Measurements from ENCODE around the gene TMEM80.

TMEM80 gene

DNA sequence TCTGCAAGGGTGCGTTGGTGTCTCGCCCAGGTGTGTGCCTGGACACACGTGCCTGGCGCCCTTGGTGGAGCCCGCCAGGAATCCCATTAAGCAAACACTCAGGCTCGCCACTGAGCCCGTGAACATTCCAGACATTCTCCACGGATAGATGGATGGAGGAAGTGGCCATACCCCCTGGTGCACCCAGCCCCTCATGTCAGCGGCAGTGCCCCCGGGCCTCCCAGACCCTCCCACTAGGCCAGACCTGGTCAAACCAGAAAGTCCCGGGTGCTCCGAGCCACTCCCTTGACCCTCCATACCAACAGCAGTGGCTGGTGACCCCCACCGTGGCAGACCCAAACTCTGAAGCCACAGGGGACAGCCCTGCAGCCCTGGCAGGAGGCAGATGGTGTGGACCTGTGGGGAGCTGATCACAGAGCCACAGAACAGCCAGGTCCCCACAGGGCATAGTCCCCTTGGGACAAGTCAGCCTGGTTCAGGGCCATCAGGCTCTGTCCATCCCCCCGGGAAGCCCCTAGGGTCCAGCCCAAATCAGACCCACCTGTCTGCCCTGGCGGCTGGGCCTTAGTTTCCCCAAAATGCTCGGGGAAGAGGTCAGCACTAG is 12.3 kb downstream of the TMEM80 start:
- no peak overlapping the region for H2BK5ac ChIP-seq (ENCODE audit: low read length)
- H3K9ac ChIP-seq (ENCODE audit: low read length): no peak overlapping the region
- H3K4me3 ChIP-seq (ENCODE audit: low read length): no peak overlapping the region
- H2AK5ac ChIP-seq (ENCODE audit: low read length): no peak overlapping the region
- no peak overlapping the region for H4K8ac ChIP-seq (ENCODE audit: low read depth, low read length)
- peak overlapping the region; percentile 15 for H3K56ac ChIP-seq (ENCODE audit: low read length)
- no peaks in the 10 kb centered on the region for H3K79me1 ChIP-seq (ENCODE audit: low read length)
- peak; percentile 58 for DNase-seq
- no peak overlapping the region for H3K4ac ChIP-seq (ENCODE audit: low read depth, low read length)
- no peak overlapping the region for H3K23ac ChIP-seq (ENCODE audit: low read length)
- H2BK15ac ChIP-seq (replicated peaks; ENCODE audit: low read depth): no peak overlapping the region
- no peak overlapping the region for H3K18ac ChIP-seq (ENCODE audit: low read length)
- peaks cover 2% of the 10 kb centered on the region for H3K4me1 ChIP-seq (ENCODE audit: control insufficient read depth, low read depth, low read length)
- H4K5ac ChIP-seq (ENCODE audit: low read length): no peak overlapping the region
- no peaks in the 10 kb centered on the region for H3K79me2 ChIP-seq (ENCODE audit: control insufficient read depth, insufficient read depth, low read length)
- H3K27me3 ChIP-seq (ENCODE audit: insufficient read depth, low read length, poor library complexity): no peaks in the 10 kb centered on the region
- WGBS (ENCODE audit: extremely low coverage, insufficient coverage, low lambda C conversion rate): no CpG with 5 or more reads among the region's 16 CpGs
- no peak overlapping the region for H2BK120ac ChIP-seq (ENCODE audit: low read depth, low read length)
- H3K36me3 ChIP-seq (ENCODE audit: control insufficient read depth, insufficient read depth, low read length): no peaks in the 10 kb centered on the region
- no peak overlapping the region for H3K4me2 ChIP-seq (ENCODE audit: low read length)
- no peak overlapping the region for H3K27ac ChIP-seq (ENCODE audit: low read depth, low read length)

DNA sequence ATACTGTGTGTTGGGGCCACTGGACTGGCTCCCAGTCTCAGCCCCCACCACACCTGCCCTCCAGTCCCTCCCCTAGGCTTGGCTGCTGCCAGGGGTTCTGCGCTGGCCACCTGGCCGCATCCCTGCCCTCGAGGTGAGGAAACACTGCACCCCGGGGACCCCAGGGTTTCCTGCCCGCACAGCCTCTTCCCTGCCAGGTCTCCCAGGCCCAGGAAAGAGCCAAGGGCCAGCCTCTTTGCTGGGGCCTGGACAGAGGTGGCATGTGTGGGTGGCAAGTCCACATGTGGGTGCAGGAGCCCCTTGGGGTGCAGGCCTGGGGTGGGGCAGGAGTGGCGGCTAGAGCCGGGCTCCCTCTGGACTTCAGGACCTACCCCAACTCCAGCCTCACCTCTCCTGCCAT is 12.9 kb downstream of the TMEM80 start:
- no peak for DNase-seq
- Histone ChIP-seq H4K8ac (ENCODE audit: low read depth, low read length) (no peak overlapping the region), H3K27ac (ENCODE audit: low read depth, low read length) (no peak overlapping the region), H3K4me2 (ENCODE audit: low read length) (no peak overlapping the region), H2AK5ac (ENCODE audit: low read length) (no peak overlapping the region), H2BK15ac (replicated peaks; ENCODE audit: low read depth) (no peak overlapping the region), H3K9ac (ENCODE audit: low read length) (no peak overlapping the region), H2BK5ac (ENCODE audit: low read length) (no peak overlapping the region), H3K23ac (ENCODE audit: low read length) (no peak overlapping the region), H3K79me2 (ENCODE audit: control insufficient read depth, insufficient read depth, low read length) (no peaks in the 10 kb centered on the region), H3K18ac (ENCODE audit: low read length) (no peak overlapping the region), H3K27me3 (ENCODE audit: insufficient read depth, low read length, poor library complexity) (no peaks in the 10 kb centered on the region), H3K4me3 (ENCODE audit: low read length) (no peak overlapping the region), H3K79me1 (ENCODE audit: low read length) (no peaks in the 10 kb centered on the region), H2BK120ac (ENCODE audit: low read depth, low read length) (no peak overlapping the region), H3K4ac (ENCODE audit: low read depth, low read length) (no peak overlapping the region), H4K5ac (ENCODE audit: low read length) (no peak overlapping the region), H3K36me3 (ENCODE audit: control insufficient read depth, insufficient read depth, low read length) (no peaks in the 10 kb centered on the region), H3K4me1 (ENCODE audit: control insufficient read depth, low read depth, low read length) (peaks cover 2% of the 10 kb centered on the region), H3K56ac (ENCODE audit: low read length) (no peak overlapping the region)
- WGBS (ENCODE audit: extremely low coverage, insufficient coverage, low lambda C conversion rate): no CpG with 5 or more reads among the region's 7 CpGs

DNA sequence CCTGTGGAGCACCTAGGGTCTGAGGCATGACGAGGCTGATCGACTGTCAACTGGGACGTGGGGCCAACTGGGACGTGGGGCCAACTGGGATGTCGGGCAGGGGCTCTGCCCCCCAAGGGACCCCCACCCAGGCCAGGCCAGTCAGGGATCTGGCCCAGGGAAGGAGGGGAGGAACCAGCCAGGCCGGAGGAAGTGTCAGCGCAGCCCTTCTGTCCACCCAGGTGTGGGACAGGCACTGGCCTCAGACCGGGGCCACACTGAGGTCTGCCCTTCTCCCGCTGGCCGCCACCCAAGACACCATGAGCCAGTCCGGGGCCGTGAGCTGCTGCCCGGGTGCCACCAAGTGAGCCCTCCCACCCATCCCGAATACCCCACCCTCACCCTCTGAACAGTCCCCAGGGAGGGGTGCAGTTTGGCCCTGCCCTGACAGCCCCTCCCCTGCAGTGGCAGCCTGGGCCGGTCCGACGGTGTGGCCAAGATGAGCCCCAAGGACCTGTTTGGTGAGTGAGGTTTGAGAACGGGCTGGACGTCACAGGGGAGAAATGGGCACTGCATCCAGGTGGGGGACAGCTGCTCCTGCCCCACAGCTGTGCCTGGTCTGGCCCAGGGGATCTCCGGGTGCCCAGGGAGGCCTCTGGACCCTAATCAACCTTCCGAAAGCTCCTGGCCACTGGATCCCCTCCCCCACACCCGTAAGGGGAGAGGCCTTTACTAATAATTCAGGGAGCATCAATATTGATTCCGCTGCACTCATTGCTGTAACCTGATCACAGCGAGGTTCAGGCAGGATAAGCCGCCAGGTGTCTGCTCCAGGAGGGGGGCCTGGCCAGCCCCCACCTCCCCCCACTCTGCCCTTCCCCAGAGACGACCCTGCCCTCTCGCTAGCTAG is 13.7 kb downstream of the TMEM80 start:
- Histone ChIP-seq H3K56ac (ENCODE audit: low read length) (no peak overlapping the region), H3K79me2 (ENCODE audit: control insufficient read depth, insufficient read depth, low read length) (no peaks in the 10 kb centered on the region), H3K27ac (ENCODE audit: low read depth, low read length) (no peak overlapping the region), H3K79me1 (ENCODE audit: low read length) (no peaks in the 10 kb centered on the region), H3K4me2 (ENCODE audit: low read length) (no peak overlapping the region), H2BK120ac (ENCODE audit: low read depth, low read length) (no peak overlapping the region), H4K8ac (ENCODE audit: low read depth, low read length) (no peak overlapping the region), H3K4ac (ENCODE audit: low read depth, low read length) (no peak overlapping the region), H2AK5ac (ENCODE audit: low read length) (no peak overlapping the region), H2BK5ac (ENCODE audit: low read length) (no peak overlapping the region), H3K23ac (ENCODE audit: low read length) (no peak overlapping the region), H4K5ac (ENCODE audit: low read length) (no peak overlapping the region), H3K18ac (ENCODE audit: low read length) (no peak overlapping the region), H2BK15ac (replicated peaks; ENCODE audit: low read depth) (no peak overlapping the region), H3K27me3 (ENCODE audit: insufficient read depth, low read length, poor library complexity) (no peaks in the 10 kb centered on the region), H3K9ac (ENCODE audit: low read length) (no peak overlapping the region), H3K4me1 (ENCODE audit: control insufficient read depth, low read depth, low read length) (peaks cover 2% of the 10 kb centered on the region), H3K4me3 (ENCODE audit: low read length) (no peak overlapping the region), H3K36me3 (ENCODE audit: control insufficient read depth, insufficient read depth, low read length) (no peaks in the 10 kb centered on the region)
- DNase-seq: no peak
- no CpG with 5 or more reads among the region's 27 CpGs for WGBS (ENCODE audit: extremely low coverage, insufficient coverage, low lambda C conversion rate)

DNA sequence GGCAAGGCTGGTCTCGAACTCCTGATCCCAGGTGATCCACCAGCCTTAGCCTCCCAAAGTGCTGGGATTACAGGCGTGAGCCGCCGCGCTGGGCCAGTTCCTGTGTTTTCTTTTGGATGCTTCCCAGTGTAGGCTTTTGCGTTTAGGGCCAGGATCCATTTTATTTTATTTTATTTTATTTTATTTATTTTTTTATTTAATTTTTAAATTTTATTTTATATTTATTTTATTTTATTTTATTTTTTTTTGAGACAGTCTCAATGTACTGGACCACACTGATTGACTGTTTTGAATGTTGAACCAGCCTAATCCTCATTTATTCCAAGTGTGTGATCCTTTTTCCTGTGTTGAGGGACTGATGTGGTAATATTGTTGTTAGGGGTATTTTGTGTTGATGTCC is 18.8 kb downstream of the TMEM80 start:
- Histone ChIP-seq H4K8ac (ENCODE audit: low read depth, low read length) (no peak overlapping the region), H2BK15ac (replicated peaks; ENCODE audit: low read depth) (no peak overlapping the region), H4K5ac (ENCODE audit: low read length) (no peak overlapping the region), H2BK5ac (ENCODE audit: low read length) (no peak overlapping the region), H3K27ac (ENCODE audit: low read depth, low read length) (no peak overlapping the region), H3K27me3 (ENCODE audit: insufficient read depth, low read length, poor library complexity) (no peaks in the 10 kb centered on the region), H3K4me3 (ENCODE audit: low read length) (no peak overlapping the region), H3K9ac (ENCODE audit: low read length) (no peak overlapping the region), H3K4ac (ENCODE audit: low read depth, low read length) (no peak overlapping the region), H3K36me3 (ENCODE audit: control insufficient read depth, insufficient read depth, low read length) (no peaks in the 10 kb centered on the region), H2AK5ac (ENCODE audit: low read length) (no peak overlapping the region), H3K18ac (ENCODE audit: low read length) (no peak overlapping the region), H3K56ac (ENCODE audit: low read length) (no peak overlapping the region), H3K4me1 (ENCODE audit: control insufficient read depth, low read depth, low read length) (no peaks in the 10 kb centered on the region), H3K79me2 (ENCODE audit: control insufficient read depth, insufficient read depth, low read length) (no peaks in the 10 kb centered on the region), H2BK120ac (ENCODE audit: low read depth, low read length) (no peak overlapping the region), H3K79me1 (ENCODE audit: low read length) (no peaks in the 10 kb centered on the region), H3K23ac (ENCODE audit: low read length) (no peak overlapping the region), H3K4me2 (ENCODE audit: low read length) (no peak overlapping the region)
- no peak for DNase-seq
- WGBS (ENCODE audit: extremely low coverage, insufficient coverage, low lambda C conversion rate): no CpG with 5 or more reads among the region's 6 CpGs

DNA sequence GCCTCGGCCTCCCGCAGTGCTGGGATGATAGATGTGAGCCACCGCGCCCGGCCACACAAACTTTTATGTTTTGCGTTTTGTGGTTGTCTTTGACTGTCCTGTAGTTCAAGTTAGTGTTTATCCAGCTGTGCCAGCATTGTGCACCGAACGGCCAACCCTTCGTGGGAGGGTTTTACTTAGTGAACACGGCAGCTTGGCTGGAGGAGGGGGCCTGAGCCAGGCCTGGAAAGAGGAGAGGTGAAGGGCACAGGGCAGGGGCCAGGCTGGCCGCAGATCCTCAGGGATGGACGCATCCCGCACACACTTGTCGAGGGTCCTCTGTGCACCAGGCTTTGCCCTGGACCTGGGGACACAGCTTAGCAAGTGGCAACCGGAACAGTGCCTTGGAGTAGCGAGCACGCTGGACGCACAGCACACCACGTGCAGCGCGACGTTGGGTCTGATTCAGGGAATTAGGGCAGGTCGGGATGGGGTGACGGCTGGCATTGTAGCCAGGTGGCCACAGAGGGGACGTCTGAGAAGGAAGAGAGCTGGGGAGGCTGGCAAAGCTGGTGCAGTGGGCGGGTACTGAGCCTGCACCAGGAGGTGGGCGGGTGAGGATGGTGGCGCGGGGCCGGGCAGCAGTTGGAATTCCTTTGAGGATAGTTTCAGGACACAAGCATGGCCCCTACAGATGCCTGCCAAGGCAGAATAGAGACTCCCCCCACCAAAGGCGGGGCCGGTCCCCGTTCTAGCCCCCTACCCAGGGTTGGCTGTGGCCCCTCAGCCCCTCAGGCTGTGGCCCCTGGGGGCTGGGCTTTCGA is 23.8 kb downstream of the TMEM80 start:
- no peak overlapping the region for H3K4ac ChIP-seq (ENCODE audit: low read depth, low read length)
- no peak for DNase-seq
- WGBS (ENCODE audit: extremely low coverage, insufficient coverage, low lambda C conversion rate): no CpG with 5 or more reads among the region's 34 CpGs

More for the DNA sequence above, 23.8 kb downstream of the TMEM80 start:
- Histone ChIP-seq H4K5ac (ENCODE audit: low read length) (no peak overlapping the region), H3K27ac (ENCODE audit: low read depth, low read length) (no peak overlapping the region), H3K18ac (ENCODE audit: low read length) (no peak overlapping the region), H3K79me1 (ENCODE audit: low read length) (no peaks in the 10 kb centered on the region), H3K23ac (ENCODE audit: low read length) (no peak overlapping the region), H2AK5ac (ENCODE audit: low read length) (no peak overlapping the region), H3K9ac (ENCODE audit: low read length) (no peak overlapping the region), H3K27me3 (ENCODE audit: insufficient read depth, low read length, poor library complexity) (no peaks in the 10 kb centered on the region), H3K4me1 (ENCODE audit: control insufficient read depth, low read depth, low read length) (no peaks in the 10 kb centered on the region), H2BK5ac (ENCODE audit: low read length) (no peak overlapping the region), H2BK15ac (replicated peaks; ENCODE audit: low read depth) (no peak overlapping the region), H2BK120ac (ENCODE audit: low read depth, low read length) (no peak overlapping the region), H3K79me2 (ENCODE audit: control insufficient read depth, insufficient read depth, low read length) (no peaks in the 10 kb centered on the region), H3K4me3 (ENCODE audit: low read length) (no peak overlapping the region), H3K56ac (ENCODE audit: low read length) (peak overlapping the region; percentile 34), H3K36me3 (ENCODE audit: control insufficient read depth, insufficient read depth, low read length) (no peaks in the 10 kb centered on the region), H4K8ac (ENCODE audit: low read depth, low read length) (no peak overlapping the region), H3K4me2 (ENCODE audit: low read length) (no peak overlapping the region)
